NCI-H2196 treated with DMSO at 0.1 percent for 48 hours (cell line): ENCODE measurements around the gene MANBA.
"Not testable (repeated sequence)": the region's sequence is repeated elsewhere in the genome, so short reads cannot be mapped to it uniquely, and the experiment has no call there.

Experiments used
- DNase-seq: peaks from one replicate; lab custom pipeline; 2025; ENCODE audit not compliant: unreplicated experiment; lab: John Stamatoyannopoulos, UW

MANBA gene

GRCh38 chr4:102625232-102625930 lies 135.4 kb downstream of the MANBA start:
- DNase-seq: no peak

- DNase-seq: no peak
Observed at GRCh38 chr4:102624505-102624904, 136.3 kb downstream of the MANBA start.

- DNase-seq: no peak
Observed at GRCh38 chr4:102623622-102624021, 137.1 kb downstream of the MANBA start.

- DNase-seq: peak; percentile 41
Observed at GRCh38 chr4:102620697-102621497, 139.9 kb downstream of the MANBA start.

GRCh38 chr4:102619776-102620631 lies 140.8 kb downstream of the MANBA start:
- DNase-seq: not testable (repeated sequence)

- DNase-seq: not testable (repeated sequence)
Observed at GRCh38 chr4:102619021-102619420, 141.7 kb downstream of the MANBA start.

GRCh38 chr4:102616636-102617035 lies 144.1 kb downstream of the MANBA start:
- DNase-seq: no peak

- DNase-seq: no peak
Observed at GRCh38 chr4:102614801-102615200, 146.0 kb downstream of the MANBA start.

- DNase-seq: no peak
Observed at GRCh38 chr4:102612824-102613366, 147.9 kb downstream of the MANBA start.

- no peak for DNase-seq
Observed at GRCh38 chr4:102612210-102612609, 148.6 kb downstream of the MANBA start.

GRCh38 chr4:102610476-102610875 lies 150.3 kb downstream of the MANBA start:
- DNase-seq: no peak

- DNase-seq: no peak
Observed at GRCh38 chr4:102610007-102610406, 150.8 kb downstream of the MANBA start.

- DNase-seq: no peak
Observed at GRCh38 chr4:102608190-102608589, 152.6 kb downstream of the MANBA start.

- DNase-seq: no peak
Observed at GRCh38 chr4:102606846-102607450, 153.8 kb downstream of the MANBA start.

GRCh38 chr4:102606261-102606660 lies 154.5 kb downstream of the MANBA start:
- DNase-seq: no peak

GRCh38 chr4:102604222-102604940 lies 156.4 kb downstream of the MANBA start:
- no peak for DNase-seq

GRCh38 chr4:102601586-102602227 lies 159.1 kb downstream of the MANBA start:
- no peak for DNase-seq

GRCh38 chr4:102600689-102601088 lies 160.1 kb downstream of the MANBA start:
- DNase-seq: no peak

- DNase-seq: no peak
Observed at GRCh38 chr4:102599886-102600285, 160.9 kb downstream of the MANBA start.

GRCh38 chr4:102599455-102599854 lies 161.3 kb downstream of the MANBA start:
- no peak for DNase-seq
